GM18517 (cell line): ENCODE data around the gene TMEM11.

Experiments used
- ATAC-seq: cut with Tn5 transposase; IDR thresholded peaks from one replicate; pipeline ENCODE4 v1.9.1; 2021; ENCODE audit warnings: mild to moderate bottlenecking, moderate library complexity; ENCODE audit not compliant: unreplicated experiment

Gene TMEM11

DNA sequence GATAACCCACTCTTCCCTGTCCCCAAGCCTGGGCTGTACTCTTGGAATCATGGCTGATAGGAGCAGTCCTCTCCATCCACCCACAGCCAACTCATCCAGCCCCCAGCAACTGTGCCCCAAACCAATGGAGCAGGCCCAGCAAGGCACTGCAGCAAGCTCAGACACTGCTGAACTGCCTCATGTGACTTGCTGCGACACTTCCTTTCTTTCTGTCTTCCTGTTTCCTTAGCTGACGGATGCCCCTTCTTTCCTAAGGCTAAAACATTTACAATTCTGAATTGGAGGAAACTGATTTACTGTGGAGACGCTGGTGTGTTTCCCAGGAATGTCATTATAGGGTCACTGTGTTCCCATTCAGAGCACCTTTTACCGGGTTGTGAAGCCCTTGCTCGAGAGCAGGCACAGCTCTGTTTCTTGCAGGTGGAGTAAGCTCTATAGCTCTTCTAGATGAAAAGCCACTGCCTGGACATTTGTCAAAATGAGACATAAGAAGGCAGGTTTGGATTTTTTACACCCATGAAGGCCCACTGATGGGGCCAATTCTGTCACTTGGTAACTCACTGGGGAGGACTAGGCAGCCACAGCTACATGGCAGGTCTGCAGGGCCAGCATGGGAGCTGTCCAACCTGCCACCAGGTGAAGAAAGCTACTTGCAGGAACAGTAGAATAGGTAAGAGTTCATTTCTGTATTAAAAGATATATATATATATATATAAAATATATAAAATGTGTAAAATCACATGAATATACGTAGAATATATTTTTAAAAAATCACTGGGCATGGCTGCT lies 27.4 kb downstream of the TMEM11 start:
- no peak for ATAC-seq

DNA sequence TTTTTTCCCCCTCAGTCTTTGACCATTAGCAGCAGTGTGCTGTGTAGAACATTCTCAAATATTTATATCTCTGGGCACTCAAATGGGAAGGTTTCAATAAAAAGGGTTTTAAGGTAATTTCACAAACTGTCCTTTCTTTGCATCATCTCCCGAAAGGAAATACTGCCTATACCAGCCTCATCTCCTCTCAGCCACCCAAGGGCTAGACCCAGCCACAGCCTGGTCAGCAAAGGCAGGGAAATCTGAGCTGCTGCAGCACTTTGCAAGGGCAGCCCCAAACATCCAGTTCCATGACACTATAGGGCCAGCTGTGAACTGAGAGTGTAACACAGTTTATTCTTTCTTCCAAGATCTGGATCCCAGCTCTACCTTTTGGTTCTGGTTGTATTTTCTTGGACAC lies 28.9 kb downstream of the TMEM11 start:
- no peak for ATAC-seq

DNA sequence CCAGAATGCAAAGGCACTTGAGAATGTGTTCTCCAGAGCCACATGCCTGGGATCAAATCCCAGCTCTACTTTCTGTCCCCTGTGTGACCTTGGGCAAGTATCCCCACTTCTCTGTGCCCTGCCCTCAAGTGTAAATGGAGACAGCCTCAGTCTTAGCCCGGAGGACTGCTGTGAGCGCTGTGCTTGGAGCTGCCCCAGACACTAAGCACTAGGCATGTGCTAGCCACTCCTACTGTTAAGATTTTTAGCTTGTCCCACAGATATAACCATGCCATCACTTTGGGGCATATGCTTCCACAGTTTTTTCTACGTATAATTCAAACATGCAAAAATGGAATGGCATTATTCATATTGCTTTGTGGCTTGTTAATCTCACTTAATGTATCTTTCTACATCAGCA lies 29.4 kb downstream of the TMEM11 start:
- ATAC-seq = no peak

DNA sequence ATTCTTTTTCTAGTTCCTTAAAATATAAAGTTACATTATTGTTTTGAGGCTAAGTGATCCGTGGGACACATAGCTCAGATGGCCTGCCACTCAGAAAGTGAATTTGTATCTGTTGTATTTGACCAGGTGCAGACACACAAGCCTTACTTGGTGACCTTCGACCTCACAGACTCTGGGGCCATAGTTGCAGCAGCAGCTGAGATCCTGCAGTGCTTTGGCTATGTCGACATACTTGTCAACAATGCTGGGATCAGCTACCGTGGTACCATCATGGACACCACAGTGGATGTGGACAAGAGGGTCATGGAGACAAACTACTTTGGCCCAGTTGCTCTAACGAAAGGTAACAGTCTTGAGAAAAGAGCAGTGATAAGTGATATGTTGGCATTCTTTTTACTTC lies 30.5 kb downstream of the TMEM11 start:
- ATAC-seq = no peak

DNA sequence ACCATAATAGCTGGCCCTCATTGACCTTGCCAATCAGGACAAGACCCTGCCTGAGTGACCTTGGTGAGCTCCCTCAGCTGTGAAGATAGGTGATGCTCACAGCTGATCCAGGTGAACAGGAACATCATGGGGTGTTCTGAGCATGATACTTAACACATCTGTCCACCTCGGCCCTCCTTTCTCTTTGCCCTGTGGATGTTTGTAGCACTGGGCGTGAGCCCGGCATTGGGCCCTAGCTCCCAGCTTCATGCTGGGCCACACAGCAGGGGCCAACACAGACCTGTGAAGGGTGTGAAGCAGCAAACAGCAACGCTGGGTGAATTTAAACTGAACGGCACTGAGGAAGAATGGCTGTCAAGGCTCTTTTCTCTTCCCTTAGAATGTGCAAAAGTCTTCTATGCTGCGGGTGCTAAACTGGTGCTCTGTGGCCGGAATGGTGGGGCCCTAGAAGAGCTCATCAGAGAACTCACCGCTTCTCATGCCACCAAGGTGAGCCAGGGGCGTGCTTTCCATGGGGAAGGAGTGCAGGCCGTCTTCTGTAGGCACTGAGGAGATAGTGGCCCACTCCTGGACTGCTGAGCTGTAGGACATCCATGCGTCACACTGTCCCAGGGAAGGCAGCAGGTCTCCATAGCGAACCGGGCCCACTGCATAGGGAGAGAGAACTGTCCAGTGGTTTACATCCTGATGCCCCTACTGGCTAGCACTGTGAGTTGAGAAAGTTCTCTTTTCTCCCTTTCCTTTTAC lies 35.9 kb downstream of the TMEM11 start:
- no peak for ATAC-seq

DNA sequence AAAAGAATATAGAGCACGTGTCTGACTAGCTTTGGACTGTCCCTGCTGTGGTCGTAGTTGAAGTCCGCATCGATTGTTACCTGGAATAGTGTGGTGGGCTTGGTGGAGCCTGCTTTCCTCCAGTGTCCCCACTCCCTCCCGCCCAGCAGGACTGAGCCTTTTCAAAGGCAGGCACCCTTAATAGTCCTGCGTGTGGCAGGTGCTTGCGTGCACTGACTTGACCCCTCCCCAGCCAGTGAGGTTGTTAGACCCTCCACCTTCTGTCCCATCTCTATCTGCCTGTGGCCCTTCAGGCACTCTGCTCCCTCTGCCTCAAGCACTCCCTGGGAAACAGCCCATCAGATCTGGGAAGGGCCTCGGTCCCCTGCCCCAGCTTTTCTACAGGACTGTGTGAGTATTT lies 36.6 kb downstream of the TMEM11 start:
- ATAC-seq = no peak

DNA sequence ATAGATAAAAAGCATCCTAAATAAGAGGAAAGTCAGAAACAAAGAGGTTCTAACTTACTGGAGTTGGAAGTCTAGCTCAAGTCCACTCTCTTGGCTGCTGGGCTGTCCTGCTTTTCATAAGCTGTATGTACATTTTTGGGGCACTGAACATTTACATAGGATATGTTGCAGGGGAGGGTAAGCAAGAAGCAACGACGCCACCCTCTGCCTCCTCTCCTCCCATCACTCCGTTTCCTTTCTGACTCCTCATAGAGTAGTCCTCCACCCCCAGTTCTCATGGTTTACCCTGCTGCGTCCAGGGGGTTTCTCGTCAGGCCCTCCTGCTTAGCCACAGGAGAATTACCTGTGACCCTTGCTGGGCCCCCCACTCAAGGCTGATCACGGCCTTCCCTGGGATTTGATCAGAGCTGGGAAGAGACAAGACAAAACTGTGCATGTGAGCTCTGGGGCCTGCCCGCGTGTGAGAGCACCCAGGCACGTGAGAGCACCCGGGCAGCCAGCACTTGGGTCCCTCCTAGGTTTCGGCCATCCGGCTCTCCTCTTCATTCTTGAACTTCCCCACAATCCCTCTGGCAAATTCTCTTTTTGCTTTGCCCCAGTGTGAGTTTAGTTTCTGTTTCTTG lies 37.1 kb downstream of the TMEM11 start:
- no peak for ATAC-seq

DNA sequence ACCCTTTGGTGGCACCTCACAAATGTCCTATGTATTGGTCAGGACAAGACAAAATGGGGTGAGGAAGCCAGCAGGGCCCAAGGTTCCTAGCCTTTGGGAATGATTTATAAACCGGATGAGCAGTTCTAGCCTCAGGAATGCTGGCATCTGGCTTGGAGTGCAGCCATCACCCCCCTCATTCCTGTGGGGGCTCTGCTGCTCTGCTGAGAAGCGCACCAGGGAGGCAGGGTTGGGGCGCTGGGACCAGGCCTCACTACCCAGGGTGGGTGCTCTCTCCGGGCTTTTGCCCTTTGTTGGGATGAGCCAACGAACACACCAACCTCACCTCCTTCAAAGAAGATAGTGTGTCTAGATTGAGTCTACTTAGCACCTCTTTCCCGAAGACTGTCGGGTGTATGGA lies 39.2 kb downstream of the TMEM11 start:
- ATAC-seq = no peak

DNA sequence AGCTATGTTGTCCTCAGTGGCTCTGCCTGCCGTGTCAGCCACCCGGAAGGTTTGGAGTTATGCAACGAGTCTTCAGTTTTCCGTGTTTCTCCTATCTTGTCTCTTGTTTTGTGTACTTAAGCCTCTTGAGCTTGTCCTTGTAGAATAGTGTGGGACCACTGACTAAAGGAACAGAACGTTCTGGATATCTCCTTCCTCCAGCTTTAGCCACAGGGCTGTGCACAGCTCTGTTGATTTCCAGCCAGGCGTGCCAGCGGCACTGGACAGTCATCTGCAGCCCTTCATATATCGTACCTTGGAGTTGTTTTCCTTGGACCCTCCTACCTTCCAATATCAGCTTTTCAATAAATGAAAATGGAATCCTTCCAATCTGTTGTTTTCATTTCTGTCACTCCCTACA lies 39.8 kb downstream of the TMEM11 start:
- ATAC-seq = no peak

DNA sequence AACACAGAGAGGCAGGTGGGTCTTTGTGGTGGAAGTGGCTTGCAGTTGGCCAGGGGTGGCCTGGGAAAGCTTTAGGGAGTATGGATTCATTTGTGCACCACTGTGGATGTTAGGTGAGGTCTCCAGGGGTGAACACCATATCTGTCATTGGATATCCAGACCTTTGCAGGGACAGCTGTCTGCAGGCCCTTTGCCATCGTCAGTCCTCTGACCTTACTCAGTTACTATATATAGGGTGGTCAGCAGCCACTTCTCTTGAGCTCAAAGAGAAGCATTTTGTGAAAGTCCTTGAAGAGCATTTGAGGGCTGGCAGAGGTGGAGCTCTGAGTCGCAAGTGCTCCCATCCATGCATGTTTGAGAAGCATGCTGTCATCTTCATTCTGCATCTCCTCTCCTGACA lies 40.4 kb downstream of the TMEM11 start:
- no peak for ATAC-seq

DNA sequence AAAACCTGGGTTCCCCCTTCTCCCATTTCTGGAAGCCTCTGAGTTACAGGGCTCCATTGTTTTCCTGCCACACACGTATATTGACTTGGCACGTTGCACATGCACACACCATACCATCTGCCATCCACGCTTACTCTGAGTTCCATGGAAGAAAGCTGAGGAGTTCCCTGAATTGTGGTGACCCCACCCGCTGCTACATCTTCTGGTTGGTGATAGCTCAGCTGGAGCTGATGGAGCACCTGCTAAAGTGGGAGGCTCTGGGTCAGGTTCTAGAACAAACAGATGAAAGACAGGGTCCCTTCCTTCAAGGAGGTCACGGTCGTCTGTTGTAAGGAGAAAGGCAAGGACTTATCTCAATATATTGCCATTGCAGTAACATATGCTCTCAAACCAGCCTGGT lies 41.1 kb downstream of the TMEM11 start:
- ATAC-seq = no peak

DNA sequence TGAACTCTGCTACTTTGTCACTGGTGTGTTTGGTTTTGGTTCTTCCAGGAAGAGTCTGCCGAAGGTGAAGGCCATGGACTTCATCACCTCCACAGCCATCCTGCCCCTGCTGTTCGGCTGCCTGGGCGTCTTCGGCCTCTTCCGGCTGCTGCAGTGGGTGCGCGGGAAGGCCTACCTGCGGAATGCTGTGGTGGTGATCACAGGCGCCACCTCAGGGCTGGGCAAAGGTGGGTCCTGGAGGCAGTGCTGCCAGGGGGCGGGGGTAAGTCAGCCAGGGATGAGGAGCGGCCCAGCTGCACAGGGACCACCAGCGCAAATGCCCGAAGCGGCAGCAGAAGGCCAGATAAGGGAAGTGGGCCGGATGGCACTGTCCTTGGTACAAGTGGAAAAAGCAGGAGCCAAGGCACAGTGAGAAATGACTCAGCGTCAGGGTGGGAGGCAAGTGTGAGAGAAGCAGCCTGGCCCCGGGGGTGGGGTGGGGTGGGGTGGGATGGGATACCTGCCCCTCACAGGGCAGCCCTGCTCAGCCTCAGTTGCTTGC lies 41.9 kb downstream of the TMEM11 start:
- no peak for ATAC-seq

DNA sequence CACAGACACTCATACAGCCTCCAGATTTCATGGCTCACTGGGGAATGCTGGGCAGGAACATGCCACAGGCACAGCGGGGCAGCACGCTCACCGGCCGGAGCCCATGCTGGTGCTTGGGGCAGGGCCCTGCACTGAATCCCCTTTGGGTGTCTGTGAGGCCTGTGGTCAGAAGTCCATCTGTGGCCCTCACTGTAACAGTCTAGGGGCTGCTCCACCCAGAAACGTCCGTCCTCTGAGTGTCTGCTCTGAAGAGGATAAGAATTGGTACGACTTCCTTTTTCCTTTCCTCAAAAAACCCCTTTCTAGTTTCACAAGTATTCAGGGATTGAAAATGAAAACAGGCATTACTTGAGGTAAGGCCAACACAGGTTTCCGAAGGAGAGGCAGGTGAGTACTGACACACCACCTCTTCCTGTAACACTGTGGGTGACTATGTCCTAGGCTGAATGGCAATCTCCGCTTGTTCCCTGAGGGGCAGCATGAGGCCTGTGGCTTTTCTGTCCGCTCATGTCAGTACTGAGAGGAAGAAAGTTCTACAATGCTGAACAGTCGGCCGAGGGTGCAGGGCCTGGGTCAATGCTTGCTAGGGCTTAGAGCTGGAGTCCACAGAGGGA lies 42.5 kb downstream of the TMEM11 start:
- peak; percentile 67 for ATAC-seq

DNA sequence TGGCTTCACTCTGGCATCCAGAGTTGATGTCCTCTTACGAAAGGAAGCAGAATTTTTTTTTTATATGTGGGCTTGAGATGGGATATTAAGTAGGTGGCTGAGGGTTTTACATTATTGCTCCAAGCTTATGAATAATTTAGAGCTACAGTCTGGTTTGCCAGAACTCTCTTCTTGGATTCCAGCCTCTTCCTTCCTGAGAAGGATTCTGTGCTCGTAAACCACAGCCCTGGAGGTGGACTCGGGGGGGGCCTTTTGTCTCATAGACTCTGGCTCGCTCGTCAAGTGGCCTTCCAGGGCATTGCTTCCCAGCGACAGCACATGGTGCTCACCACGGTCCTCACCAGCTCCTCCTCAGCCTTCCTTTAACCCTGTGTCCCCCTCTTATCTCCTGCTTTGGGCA lies 43.2 kb downstream of the TMEM11 start:
- no peak for ATAC-seq

DNA sequence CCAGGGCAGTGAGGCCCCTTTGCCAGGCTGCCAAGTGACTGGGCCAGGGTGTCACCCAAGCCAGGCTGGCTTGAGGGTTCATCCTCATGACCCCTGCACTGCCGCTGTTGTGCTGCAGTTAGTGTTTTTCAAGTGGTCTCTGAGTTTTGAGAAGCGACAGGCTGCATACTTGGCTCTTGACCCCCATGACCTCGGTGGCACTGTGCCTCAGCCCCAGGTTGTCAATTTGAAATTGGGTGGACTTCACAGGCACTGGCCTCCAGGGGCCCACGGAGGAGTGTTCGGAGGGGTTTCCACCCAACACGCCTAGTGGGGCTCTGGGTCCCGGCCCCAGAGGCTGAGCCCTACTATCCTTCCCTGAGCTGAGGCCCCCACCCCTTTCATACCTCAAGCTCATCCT lies 44.5 kb downstream of the TMEM11 start:
- ATAC-seq = no peak

DNA sequence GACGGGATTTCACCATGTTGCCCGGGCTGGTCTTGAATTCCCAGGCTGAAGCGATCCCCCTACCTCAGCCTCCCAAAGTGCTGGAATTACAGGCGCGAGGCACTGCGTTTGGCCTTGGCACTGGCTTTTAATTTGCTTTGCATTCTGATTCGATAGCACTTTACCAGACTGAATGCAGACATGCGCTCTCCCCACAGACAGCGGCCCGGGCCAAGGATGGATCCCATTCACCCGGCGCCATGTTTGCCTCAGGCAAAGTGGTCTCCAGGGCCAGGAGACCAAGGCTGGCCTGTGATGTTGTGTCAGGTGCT lies 45.5 kb downstream of the TMEM11 start:
- ATAC-seq = no peak

DNA sequence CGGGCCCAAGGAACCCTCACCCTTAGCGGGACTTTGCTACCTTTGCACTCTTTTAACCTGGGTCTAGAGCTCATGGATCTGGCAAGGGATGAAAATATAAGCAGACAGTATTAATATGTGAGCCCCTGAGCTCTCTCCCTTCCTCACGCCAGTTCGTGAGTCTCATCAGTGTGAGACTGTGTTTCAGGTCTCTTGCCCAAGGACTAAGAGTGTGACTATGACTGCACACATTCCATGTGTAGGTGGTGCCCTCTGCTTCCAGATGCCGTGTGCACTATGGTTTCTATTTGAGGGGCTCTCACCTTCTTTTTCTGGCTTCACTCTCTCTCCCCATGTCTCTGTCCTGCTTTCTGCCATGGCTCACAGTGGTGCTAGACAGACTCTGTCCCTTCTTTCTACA lies 46.7 kb downstream of the TMEM11 start:
- no peak for ATAC-seq

DNA sequence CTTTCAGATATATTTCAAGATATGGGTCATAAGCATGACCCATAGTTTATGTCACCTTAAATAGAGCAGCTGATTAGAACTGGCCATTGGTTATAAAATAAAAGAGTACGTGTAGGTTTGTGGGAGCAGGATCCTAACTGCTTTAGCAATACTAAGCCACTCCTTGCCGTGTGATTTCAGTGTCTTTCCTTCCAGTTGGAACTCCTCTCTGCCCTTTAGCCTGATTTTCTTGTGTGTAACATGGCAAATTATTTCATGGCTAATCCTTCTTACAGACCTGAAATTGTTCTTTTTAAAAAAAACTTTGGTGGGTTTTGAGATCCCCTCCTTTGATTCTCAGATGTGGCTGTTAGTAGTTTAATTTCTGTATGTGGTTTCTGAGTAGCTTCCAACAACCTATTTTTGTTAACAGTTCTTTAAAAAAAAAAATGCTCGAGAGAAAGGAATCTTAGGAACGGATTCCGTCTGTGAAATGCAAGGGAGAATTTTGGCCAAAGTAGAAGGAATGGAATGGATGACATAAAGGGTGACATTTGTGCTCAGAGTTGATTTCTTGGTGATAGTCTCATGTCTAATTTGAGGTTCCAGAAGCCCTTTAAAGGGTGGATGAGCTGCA lies 47.3 kb downstream of the TMEM11 start:
- no peak for ATAC-seq

DNA sequence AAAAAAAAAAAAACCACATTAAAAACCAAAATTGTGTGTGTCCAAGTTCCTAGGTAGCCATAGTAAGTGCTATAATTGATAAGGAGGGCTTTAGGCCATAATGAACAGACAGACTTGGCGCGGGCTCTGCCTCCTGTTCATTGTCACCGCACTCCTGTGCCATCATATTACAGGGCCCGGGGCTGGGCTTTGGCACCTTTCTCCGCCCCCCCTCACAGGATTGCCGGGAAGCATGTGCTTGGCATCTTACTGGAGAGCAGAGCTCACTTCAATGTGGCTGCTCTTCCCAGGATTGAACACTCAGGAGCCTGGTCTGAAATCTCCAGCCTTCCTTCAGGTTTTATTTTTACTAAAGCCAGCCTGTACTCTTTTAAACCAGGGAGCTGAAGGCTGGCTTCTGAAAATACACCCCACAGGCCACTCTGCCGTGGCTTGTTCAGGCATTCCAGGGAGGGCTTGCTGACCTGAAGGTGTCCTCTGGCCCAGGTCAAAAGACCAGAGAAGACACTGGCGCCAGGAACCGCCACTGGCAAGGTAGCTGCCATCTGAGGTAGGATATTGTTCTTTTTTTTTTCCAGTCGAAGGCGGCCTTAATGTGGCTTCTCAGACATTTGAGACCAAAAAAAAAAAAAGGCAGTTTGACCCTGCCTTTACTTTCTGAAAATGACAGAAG lies 47.9 kb downstream of the TMEM11 start:
- ATAC-seq = no peak

DNA sequence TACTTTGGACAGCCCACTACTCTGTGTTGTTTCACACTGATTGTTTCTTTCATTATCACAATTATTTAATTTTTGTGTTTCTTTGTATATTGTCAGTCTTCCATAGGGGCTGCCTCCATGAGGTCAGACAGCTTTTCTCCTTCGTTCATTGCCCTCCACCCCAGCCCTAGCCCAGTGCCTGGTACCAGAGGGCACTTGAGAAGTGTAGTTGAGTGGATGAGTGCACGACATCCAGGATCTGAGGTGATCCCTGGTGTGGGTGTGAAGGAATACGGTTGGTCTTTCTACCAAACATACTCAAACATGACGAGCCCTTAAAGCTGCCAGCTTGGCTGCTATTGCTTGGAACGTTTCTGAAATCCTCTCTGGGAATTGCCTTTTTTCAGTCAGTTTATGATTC lies 49.3 kb downstream of the TMEM11 start:
- no peak for ATAC-seq

DNA sequence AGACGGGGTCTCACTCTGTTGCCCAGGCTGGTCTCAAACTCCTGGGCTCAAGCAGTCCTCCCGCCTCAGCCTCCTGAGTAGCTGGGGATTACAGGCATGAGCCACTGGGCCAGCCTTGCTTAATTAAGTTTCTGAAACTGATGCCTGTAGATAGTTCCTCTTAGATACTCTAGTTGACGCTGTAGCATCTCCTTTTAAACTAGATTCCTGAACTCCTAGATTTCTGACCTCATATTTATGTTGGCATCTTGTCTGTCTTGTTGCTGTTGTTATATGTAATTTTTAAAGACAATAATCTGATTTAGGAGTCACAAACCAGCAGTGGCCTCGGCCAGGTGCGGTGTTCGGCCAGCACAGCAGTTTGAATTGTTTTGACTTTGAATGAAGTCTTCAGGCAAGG lies 49.7 kb downstream of the TMEM11 start:
- no peak for ATAC-seq
